ENCODE data around the gene PTRHD1.

The PTRHD1 gene

DNA sequence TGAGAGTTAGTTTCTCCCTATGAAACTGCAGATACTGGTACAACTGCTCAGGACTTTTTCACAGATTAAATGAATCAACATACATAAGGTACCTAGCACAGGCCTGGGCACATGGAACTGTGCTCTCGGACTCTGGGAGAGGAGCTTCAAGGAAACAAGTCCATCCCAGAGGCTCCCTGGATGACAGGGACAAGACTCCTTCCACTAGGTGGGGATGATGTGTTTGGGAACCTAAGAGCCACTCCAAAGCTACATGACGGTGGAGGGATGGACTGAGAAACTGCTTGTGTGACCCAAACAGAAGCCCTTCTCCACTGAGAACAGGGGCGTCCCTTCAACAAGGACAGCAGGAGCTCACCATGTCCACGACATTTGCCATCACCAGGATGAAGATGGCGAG is 37.2 kb upstream of the PTRHD1 start:
- no peak for DNase-seq (ENCODE audit: low read depth)

DNA sequence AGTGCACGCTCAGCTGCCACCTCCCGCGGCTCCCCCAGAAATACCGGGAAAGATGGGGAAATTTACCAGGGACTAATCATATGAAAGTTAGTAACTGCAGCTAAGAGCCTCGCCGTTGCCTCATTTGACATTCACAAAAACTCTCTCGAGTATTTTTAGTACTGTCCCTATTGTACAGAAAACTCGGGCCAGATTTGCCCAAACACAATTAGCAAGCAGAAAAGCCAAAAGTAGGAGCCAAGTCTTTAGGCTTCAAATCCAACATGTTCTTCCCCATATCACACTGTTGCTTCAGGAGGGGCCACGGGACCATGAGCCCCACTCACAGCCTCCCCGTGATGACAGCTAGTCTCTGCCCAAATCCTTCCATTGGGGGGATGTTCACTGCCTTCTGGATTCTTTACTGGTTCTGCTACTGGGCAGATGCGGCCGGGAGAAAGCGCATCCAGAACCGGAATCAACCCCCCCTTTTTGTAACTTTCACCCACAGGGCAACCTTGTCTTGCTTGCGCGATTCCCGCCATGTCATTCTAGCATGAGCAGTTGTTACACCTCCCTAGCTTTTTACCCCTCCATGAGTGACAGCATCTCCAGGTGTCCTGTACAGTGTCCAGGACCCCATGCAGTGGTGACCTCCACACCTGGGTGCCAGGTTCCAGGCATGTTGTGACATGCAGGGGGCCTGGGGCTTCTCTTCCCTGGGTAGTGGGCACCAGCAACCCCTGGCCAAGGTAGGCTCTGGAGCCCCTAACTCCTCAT is 35.2 kb upstream of the PTRHD1 start:
- DNase-seq (ENCODE audit: low read depth) = no peak

DNA sequence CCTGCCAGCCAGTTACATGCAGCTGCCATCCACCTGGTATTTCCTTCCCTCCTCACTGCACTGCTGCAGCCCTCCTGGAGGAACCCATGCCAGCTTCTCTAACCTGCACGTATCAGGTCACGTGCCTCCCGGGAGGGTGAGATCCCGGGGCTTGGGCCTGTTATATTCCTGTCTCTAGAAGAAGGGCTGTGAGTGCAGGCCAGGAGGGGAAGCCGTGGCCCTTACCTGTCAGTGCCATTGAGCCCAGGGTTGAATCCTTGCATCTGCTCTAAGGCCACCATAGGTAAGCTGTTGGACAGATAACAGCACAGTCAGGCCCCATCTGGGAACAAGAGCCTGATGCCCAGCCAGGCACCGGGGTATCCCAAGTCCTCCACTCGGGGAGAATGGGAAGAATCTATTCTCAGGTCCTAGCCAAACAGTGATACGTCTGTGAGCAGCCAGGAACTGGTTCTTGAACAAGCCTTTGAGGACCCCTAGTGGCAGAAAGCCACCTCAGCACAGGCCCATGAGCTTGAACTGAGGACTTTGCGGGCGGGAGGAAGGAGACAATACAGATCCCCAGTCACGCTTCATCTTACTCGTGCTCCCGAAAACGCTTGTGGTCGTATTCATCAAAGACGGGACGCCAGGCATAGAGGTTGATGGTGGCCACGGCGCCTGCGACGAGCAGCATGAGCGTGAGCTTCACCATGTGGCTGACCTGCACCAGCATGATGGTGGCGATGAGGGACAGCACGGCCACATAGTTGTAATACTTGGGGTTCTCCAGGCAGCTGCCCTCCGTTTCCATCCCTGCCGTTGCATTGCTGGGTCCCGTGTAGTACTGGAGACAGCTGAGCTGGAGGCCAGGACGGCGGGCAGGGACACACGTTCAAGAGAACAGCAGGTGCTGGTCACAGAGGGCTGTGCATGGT is 34.4 kb upstream of the PTRHD1 start:
- peak; percentile 45 for DNase-seq (ENCODE audit: low read depth)

DNA sequence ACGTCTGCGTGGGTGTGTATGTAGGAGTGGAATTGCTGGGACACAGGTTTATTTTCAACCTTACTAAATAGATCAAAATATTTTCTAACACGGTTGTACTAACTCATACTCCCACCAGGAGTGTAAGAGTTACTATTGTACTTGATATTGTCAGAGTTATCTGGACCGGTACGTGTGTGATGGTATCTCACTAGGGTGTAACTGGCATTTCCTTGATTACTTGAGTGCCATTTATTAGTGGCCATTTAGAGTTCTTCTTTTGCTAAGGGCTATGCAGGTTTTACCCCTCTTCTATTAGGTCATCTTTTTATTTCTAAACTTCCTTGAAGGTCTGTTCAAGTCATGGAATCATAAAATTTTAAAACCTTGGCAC is 33.6 kb upstream of the PTRHD1 start:
- DNase-seq (ENCODE audit: low read depth) = no peak

DNA sequence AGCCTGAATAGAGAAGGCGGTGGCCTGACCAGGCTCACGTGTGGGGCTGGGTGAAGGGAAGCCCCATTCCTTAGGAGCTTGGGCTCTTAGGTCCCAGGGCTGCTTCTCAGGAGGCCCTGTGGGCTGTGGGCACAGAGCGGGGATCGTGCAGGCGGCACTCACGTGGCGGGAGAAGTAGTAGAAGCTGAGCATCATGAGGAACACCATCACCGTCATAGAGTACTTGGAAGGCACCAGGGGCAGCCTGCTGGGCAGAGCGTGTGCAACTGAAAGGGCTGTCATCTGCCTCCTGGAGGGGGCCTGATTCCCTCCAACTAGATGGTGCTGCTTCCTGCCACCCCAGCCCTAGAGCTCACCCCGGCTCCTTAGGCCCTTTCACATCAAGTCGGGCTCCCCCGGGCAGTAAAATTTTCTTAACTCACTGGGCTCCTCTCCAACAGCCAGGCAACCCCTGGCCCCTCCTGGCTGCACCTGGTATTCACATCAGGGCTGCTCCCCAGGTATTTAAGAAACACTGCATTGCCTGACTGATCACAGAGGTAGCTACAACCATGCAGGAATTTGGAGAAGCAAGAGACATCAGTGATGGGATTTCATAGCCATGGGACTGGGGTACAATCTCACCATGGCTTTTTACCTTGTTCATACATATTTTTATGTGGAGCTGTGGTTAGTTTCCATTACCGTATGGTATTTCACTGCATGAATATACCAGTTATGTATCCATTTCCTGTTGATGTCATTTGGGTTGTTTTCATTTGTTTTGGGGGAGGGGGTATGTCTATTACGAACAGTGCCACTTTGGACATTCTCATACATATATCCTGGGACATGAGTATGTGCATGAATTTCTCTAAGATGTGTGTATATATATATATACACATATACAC is 32.9 kb upstream of the PTRHD1 start:
- no peak for DNase-seq (ENCODE audit: low read depth)

DNA sequence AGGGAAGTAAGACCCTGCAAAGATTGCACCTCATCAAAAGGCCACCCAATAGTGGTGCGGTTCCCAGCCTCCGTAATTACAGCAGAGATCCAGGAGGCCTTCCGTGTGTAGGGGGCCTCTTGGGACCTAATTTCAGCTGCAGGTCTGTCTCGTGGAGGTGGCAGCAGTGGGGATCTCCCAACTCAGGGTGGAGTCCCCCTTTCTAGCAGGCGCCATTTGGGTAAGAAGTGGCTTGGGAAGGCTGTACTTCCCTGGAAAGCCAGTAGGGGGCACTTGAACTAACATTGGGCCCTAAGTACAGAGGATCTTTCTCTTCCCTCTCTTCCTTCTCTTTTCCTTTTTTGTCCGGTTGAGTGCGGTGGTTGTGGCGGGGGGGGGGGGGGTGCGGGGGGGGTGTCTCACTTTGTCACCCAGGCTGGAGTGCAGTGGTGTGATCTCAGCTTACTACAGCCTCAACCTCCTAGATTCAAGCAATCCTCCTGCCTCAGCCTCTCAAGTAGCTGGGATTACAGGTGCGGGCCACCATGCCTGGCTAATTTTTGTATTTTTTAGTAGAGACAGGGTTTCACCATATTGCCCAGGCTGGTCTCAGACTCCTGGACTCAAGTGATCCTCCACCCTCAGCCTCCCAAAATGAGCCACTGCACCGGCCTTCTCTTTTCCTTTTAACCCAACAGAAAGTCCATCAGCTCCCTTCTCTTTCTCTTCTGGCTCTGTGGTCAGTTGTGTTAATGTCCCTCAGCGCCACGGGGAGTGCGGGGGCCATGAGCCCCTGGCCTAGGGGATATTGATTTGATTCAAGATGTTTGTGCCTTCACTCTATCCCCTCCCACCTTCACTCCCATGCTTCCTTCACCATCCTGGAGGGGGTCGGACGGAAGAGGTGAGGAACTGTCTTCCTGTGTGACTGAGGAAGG is 32.0 kb upstream of the PTRHD1 start:
- no peak for DNase-seq (ENCODE audit: low read depth)

DNA sequence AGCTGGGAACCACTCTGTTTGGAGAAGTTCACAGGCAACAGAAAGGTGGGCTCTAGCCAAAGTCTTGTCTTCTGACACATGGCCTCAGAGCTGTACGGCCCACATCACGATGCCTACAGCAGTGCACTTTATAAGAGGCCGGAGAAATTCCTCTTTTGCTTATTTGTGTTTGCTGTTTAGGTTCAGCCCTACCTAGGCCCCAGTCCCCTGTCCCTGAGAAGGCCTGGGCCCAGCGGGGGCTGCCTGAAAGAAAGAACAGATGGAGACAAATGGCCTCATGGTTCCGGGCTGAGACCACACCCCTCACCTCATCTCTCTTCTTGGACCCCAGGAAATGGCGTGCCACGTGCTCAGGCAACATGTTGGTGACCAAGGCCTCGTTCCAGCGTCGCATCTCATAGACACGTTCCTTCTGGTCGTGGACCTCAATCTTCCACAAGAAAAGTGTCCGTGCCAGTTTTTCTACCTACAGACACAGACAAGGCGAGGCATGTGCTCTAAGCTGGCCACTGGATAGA is 30.9 kb upstream of the PTRHD1 start:
- DNase-seq (ENCODE audit: low read depth) = no peak

DNA sequence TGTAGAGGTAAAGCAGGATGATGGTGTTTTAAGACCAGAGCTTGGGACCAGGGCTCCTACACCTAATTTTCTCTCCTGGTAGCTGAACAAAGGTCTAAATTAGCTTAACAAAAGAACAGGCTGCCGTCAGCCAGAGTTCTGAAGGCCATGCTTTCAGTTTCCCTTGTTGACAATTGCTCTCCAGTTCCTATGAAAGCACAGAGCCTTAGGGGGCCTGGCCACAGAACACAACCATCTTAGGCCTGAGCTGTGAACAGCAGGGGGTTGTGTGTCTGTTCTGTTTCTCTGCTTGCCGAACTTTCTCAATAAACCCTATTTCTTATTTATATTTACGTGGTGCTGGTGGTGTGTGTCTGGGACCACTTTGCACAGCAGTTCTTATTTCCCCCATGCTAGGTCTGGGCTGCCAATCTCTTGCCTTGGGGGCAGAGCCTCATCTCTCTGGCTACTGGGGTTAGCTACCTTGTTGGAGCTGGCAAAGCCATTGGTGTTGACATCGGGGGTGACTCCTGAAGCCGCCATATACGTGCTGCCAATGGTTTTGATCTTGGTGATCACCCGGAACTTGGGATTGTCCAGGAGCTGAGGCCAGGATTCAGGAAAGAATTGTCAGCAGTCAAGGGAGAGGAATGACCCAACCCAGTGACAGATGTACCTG is 29.0 kb upstream of the PTRHD1 start:
- DNase-seq (ENCODE audit: low read depth) = no peak

DNA sequence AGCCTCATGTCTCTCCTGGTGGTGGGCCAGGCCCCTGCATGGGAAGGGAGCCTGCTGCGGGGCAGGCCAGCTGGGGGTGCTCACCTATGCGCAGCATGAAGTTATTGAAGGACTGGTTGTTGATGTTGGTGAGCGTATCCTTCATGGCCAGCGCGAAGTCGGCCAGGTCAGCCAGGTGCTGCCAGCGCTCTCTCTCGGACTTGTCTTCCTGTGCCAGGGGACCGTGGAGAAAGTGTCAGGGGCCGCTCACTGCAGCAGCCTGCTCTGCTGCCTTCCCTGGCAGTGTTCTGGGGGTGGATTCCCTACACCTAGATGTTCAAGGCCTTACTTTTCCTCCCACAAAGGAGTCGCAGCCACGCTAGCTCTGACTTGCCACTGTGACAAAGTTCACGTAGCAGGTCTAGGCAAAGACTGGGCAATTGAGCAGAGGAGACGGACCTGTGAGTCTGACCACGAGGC is 28.3 kb upstream of the PTRHD1 start:
- no peak for DNase-seq (ENCODE audit: low read depth)

DNA sequence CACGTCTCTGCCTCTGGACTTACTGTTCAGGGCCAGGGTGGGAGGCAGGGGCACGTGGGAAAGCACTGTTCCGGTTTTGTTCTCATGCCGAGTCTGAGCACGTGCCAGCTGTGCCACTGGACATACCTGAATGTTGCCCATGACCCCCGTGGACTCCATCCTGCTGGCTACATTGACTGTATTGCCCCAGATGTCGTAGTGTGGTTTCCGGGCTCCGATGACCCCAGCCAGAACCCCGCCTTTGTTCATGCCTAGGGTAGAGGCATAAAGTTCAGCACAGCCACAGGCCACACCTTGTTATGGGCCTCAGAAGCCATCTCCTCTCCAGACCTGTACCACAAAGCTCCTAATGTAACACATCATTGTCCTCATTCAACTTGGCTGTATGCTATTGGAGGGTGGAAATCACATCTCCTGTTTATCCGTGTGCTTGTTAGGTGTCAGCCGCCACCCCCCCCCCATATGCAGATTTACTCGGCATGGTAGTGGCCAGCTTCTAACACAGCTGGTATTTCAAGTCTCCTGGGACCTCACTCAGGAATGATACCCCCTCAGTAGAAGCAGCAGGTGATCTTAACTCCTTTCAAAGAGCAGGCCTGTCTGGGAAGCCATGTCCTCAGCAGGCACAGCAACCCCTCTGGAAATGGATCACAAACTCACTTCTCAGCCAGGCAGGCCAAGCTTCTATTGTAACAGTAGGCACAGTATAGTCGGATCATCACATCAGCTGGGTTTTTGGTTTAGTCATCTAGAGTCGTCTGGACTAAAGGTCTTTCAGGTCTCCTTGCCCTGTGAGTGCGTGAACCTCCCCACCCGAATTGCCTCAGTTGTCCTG is 27.6 kb upstream of the PTRHD1 start:
- no peak for DNase-seq (ENCODE audit: low read depth)

DNA sequence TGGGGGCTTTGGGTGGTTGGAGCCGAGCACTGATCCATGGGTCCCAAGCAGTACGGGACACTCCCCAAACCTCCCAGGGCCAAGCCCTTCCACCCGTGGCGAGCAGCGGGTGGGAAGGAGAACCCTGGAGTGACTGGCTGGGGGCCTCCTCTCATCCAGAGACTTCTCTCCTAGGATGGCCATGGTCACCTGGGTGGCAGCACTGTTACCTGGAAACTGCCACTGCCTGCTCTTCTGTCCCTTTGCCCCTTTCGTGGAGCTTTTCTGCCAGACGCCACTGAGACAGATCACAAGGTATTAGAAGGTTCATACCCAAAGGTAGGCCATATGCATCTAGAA is 27.0 kb upstream of the PTRHD1 start:
- no peak for DNase-seq (ENCODE audit: low read depth)

DNA sequence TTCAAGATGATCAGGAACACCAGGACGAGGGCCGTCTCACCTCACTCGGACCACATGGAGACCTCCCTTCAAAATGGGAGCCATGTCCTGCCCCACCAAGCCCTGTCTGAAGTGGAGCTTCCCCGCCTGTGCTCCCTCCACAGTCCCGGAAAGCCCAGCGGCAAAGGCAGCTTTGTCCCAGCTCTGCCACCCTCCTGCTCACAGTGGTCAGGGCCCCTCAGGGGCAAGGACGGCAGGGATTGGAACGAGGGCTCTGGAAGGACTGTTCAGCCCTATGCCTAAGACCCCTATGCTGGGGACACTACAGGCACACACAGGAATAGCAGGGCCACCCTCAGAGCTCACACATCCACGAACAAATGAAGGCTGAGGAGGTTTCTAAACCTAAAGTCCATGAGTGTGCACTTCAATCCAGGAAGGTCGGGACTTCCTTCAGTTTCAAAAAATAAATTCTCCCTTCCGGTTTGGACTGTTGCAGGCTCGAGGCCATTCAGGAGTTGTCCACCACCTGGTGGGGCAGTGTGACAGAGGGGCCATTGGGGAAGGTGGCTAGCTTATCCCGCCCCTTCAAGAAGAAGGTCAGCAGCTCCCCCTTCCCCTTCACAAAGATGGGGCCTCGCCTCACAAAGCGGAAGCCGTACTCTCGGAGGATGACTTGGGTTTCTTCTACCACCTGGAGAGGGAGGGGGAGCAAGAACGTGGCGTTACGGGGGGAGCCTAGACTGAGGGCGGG is 26.4 kb upstream of the PTRHD1 start:
- no peak for DNase-seq (ENCODE audit: low read depth)

DNA sequence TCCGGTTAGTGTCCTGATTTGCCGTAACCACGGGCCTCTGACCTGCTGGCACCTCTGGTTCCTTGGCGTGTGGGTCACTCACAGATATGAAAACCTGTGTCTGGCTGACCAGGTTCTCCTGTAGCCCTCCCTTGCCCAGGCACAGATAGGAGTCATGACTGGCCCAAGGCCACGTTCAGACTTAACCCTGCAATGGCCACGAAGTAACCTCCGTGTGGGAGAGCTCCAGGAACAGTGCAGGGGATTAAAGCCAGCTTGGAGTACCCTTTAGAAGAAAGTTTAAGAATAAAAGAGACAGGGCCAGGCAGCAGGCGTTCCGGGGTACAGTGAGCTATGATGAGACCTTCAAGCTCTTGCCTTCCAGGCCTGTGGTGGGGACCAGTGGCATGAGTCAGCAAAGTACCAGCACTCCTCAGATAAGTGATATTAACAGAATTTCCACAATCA is 25.6 kb upstream of the PTRHD1 start:
- DNase-seq (ENCODE audit: low read depth) = no peak

DNA sequence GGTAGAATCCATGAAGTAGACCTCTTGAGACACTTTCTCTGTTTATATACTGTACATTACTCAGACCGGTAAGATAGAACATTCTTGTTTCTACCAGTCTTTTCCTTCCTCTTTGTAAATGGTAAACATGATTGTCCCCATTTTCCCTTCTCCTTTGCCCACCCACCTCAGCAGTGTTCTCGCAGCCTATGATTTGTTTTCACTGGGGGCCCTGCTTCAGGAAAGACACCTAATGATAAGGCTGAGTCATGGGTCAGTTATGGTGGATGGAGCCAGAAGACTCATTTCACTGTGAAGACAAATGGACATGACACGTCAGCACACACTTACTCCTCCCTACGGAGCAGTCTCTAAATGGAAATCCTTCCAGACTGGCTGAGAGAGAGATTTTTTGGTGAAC is 23.7 kb upstream of the PTRHD1 start:
- DNase-seq (ENCODE audit: low read depth) = no peak

DNA sequence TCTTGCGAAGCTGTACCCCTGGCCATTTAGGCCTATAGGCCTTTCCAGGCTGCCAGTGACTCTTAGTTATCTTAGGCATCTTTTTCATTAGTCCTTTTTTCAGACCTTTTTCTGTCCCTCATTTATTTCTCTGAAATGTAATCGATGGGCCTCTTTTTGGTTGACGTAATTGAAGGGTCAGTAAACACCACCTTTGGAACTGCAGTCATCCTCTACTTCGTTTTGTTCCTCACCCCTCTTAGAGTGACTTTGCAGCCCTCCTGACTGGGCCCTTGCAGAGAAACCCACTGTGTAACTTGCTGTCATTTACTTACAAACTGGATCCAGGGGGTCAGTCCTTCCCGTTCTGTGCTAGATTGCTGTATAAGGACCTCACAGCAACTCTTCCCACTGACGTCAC is 23.2 kb upstream of the PTRHD1 start:
- no peak for DNase-seq (ENCODE audit: low read depth)

DNA sequence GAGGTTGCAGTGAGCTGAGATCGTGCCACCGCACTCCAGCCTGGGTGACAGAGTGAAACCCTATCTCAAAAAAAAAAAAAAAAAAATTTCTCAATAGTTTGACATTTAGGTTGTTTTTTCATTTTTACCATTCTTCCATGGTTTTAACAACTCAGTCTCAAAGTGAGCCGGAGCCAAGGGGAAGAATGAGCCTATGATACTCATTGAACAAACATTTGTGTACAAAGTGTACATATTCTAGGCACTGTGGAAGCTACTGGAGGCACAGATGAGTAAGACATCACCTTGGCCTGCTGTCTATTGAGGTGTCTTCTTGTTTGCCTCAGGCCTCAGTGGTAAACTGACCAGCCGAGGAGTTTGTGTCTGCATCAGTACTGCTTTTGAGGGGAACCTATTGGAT is 22.0 kb upstream of the PTRHD1 start:
- DNase-seq (ENCODE audit: low read depth) = no peak

DNA sequence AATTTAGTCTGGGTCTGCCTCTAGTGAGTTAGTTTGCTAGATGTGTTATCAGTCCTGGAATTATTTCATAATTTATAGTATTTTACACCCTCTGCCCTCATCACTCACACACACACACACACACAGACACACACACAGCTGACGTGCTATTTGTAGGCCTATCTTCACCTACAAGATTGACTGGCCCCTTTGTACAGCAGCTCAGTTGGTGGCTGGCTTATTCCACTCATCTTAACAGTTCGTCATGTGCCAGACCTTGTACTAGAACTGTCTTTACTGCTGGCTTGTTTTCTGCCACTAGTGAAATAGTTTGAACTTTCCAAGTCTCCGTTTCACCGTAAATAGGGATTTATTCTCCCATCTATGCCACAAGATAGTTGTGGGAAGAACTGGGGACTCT is 21.3 kb upstream of the PTRHD1 start:
- no peak for DNase-seq (ENCODE audit: low read depth)

DNA sequence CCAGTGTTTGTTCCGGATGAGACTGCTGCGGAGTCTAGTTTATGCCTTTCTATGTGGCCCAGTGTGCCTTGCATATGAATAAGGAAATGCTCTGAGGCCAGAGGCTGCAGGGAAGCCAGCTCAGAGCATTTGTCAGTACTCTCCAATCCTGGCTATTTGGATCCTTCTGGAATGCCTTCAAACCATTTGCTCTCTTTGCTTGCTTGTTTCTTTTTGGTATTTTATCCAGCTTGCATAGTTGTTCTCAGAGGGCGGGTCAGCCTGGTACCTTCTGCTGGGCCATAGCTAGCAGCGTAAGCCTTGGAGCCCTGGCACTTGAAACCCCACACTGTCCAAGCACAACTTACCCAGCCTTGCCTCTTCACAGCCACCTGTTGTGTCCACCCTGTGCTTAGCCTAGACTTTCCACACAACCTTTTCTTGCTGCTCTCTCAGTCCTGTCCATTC is 20.5 kb upstream of the PTRHD1 start:
- no peak for DNase-seq (ENCODE audit: low read depth)

Data from activated T-helper 9 cell treated with anti-CD3 and anti-CD28 coated beads, Interleukin-2, amount 50 U/mL, for 16 hours (primary cell).